ENCODE data around the gene CRYBB1. TPM values are rescaled to one million over a fixed set of nuclear protein-coding genes. Genes with fewer than 3 reads are reported as not detected.
"Not testable (repeated sequence)": the region's sequence is repeated elsewhere in the genome, so short reads cannot be mapped to it uniquely, and the experiment has no call there.

The CRYBB1 gene
- total RNA-seq, 3 donors from 2014 or later: 2.6 TPM; not detected in 2

GRCh38 chr22:26614322-26614721 lies 3.5 kb downstream of the CRYBB1 start:
- Histone ChIP-seq H3K9me3 (no peaks in the 10 kb centered on the region), H3K27ac (no peak overlapping the region), H3K4me3 (no peak overlapping the region), H3K27me3 (peaks cover 0 to 11% of the 10 kb centered on the region in 2 donors), H3K36me3 (no peaks in the 10 kb centered on the region), H3K4me1 (no peaks in the 10 kb centered on the region)
- intact Hi-C loops (cut with DNase I; ENCODE audit: low total_unique reads): no loop called here
- TF ChIP-seq CTCF (IDR thresholded peaks at IDR 0.05) (no peak), POLR2A (IDR thresholded peaks at IDR 0.05) (no peak), POLR2AphosphoS5 (IDR thresholded peaks at IDR 0.05) (no peak)
- DNase-seq (ENCODE audit: low spot score in 2 of 2): no peak

- H3K36me3 ChIP-seq; DNase-seq (ENCODE audit: low spot score in 2 of 2); H3K9me3 ChIP-seq; H3K27ac ChIP-seq; H3K4me1 ChIP-seq; H3K4me3 ChIP-seq; intact Hi-C loops (cut with DNase I; ENCODE audit: low total_unique reads): not testable (repeated sequence)
- peaks cover 0 to 11% of the 10 kb centered on the region in 2 donors for H3K27me3 ChIP-seq
Observed at GRCh38 chr22:26613753-26614152, 4.1 kb downstream of the CRYBB1 start.

- no peak for DNase-seq (ENCODE audit: low spot score in 2 of 2)
- Histone ChIP-seq H3K36me3 (no peaks in the 10 kb centered on the region), H3K27ac (no peak overlapping the region), H3K27me3 (peaks cover 0 to 11% of the 10 kb centered on the region in 2 donors), H3K4me3 (no peak overlapping the region), H3K4me1 (no peaks in the 10 kb centered on the region), H3K9me3 (no peaks in the 10 kb centered on the region)
- intact Hi-C loops (cut with DNase I; ENCODE audit: low total_unique reads): no loop called here
- TF ChIP-seq POLR2A (IDR thresholded peaks at IDR 0.05): no peak
- TF ChIP-seq CTCF (IDR thresholded peaks at IDR 0.05): no peak
- no peak for TF ChIP-seq POLR2AphosphoS5 (IDR thresholded peaks at IDR 0.05)
Observed at GRCh38 chr22:26612652-26613051, 5.2 kb downstream of the CRYBB1 start.

GRCh38 chr22:26610996-26611395 lies 6.8 kb downstream of the CRYBB1 start:
- intact Hi-C loops (cut with DNase I; ENCODE audit: low total_unique reads): no loop called here
- TF ChIP-seq CTCF (IDR thresholded peaks at IDR 0.05) (no peak), POLR2AphosphoS5 (IDR thresholded peaks at IDR 0.05) (no peak), POLR2A (IDR thresholded peaks at IDR 0.05) (no peak)
- H3K9me3 ChIP-seq: no peaks in the 10 kb centered on the region
- H3K4me1 ChIP-seq: no peaks in the 10 kb centered on the region
- H3K36me3 ChIP-seq: no peaks in the 10 kb centered on the region
- H3K27me3 ChIP-seq: peaks cover 0 to 11% of the 10 kb centered on the region in 2 donors
- H3K27ac ChIP-seq: no peak overlapping the region
- no peak overlapping the region for H3K4me3 ChIP-seq
- no peak for DNase-seq (ENCODE audit: low spot score in 2 of 2)

- intact Hi-C loops (cut with DNase I; ENCODE audit: low total_unique reads): no loop called here
- H3K27ac ChIP-seq: no peak overlapping the region
- no peaks in the 10 kb centered on the region for H3K4me1 ChIP-seq
- H3K27me3 ChIP-seq: peaks cover 0 to 11% of the 10 kb centered on the region in 2 donors
- DNase-seq (ENCODE audit: low spot score in 2 of 2): no peak
- H3K9me3 ChIP-seq: no peaks in the 10 kb centered on the region
- TF ChIP-seq POLR2A (IDR thresholded peaks at IDR 0.05) (no peak), CTCF (IDR thresholded peaks at IDR 0.05) (no peak), POLR2AphosphoS5 (IDR thresholded peaks at IDR 0.05) (no peak)
- H3K36me3 ChIP-seq: no peaks in the 10 kb centered on the region
- no peak overlapping the region for H3K4me3 ChIP-seq
Observed at GRCh38 chr22:26610072-26610958, 7.5 kb downstream of the CRYBB1 start.

All from breast epithelium (tissue), 4 donors.